Esophagus mucosa (tissue), 1 donor: ENCODE data around the gene BTBD19. TPM values are rescaled to one million over a fixed set of nuclear protein-coding genes. Genes with fewer than 3 reads are reported as not detected.
"Not testable (repeated sequence)": the region's sequence is repeated elsewhere in the genome, so short reads cannot be mapped to it uniquely, and the experiment has no call there.

Source experiments
- ATAC-seq: fragments of 200-7000 bp; cut with Tn5 transposase; one replicate; pipeline ENCODE4 v1.9.1; 2020
- total RNA-seq: library from RNA; stranded (reverse); gene quantifications from one replicate; pipeline ENCODE4 v1.2.4, GENCODE V29; 2023
- donor health status: DM: yes; HTN: yes; CAD: no.

The BTBD19 gene
- total RNA-seq, 1 donor from 2014 or later, result 2.4 TPM

- no peak for ATAC-seq
Measured at GRCh38 chr1:44829506-44830384, 21.4 kb downstream of the BTBD19 start.

DNA sequence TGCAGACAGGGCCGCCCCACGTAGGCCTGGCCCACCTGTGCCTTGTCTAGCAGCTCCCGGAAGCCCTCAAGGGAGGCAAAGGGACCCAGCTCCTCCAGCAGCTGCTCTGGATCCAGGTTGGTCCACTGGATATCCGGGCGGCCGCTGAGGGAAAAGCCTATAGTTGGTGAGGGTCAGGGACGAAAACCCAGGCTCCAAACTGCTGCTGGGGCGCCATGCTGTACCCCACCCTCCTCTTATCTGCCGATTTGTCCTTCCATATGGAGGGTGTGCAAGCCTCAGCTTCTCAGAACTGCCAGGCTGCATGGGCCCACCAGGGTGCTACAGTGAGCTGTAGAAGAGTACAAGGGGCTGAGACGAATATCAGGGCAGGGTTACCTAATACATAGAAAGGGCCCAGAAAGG, 22.6 kb downstream of the BTBD19 start:
- ATAC-seq, result no peak

DNA sequence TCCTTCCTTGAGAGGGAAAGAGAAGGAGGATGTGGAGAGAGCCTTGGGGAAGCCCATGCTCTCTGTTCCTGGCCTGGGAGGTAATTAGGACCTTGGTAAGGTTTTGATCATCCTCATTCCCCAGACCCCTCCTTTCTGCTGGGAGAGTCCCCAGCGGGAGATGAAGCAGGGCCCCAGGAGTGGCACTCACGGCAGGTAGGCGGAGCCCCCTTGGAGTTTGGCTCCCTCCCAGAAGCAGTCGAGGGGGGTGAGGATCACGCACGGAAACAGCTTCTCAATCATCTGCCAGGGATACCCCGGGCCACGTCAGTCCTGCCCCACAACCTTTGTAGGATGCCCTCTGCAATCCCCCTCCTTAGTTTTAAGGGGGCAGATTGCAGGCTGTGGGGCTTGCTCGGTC, 23.2 kb downstream of the BTBD19 start:
- ATAC-seq, result no peak

GRCh38 chr1:44832056-44832705, 23.9 kb downstream of the BTBD19 start:
- ATAC-seq, result no peak

- ATAC-seq, result no peak
Measured at GRCh38 chr1:44834328-44834727, 26.0 kb downstream of the BTBD19 start.

DNA sequence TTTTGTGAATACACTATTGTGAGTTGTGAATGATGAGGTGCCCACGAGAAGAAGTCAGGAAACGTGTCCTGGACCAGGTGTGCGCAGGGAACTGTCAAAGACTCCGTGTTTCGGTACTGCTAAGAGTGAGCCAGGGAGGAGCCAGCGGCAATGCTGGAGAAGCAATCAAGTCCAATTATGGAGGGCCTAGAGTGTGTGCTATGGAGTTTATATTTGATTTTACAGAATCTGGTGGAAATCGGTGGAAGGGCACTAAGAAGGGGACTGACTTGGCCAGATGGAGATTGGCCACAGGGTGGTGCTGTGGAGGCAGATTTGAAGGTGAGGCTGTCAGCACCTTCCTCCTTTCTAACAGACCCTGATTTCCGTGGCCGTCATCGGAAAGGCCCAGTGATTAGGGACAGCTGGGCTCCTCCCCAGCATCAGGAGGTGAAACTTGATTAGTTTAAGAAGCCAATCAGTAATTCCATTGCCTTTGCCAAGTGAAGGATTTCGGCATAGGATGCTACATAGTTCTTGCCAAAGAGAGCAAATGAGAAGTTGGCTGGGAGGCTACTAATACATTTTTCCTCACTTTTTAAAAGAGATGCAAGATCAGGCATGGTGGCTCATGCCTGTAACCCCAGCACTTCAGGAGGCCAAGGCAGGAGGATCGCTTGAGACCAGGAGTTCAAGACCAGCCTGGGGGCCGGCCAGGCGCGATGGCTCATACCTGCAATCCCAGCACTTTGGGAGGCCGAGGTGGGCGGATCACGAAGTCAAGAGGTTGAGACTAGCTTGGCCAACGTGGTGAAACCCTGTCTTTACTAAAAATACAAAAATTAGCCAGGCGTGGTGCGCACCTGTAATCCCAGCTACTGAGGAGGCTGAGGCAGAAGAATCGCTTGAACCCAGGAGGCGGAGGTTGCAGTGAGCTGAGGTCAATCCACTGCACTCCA, 27.7 kb downstream of the BTBD19 start:
- ATAC-seq, result peak; percentile 75

DNA sequence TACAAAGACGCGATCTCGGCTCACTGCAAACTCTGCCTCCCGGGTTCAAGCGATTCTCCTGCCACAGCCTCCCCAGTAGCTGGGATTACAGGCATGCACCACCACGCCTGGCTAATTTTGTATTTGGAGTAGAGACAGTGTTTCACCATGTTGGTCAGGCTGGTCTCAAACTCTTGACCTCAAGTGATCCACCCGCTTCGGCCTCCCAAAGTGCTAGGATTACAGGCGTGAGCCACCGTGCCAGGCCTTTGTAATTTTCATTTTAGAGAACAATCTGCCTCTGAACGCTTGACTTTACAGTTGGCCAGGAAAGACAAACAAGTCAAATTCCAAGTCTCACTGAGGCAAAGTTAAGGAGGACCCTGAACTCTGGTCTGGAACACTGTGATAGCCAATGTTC, 30.0 kb downstream of the BTBD19 start:
- ATAC-seq, result not testable (repeated sequence)

GRCh38 chr1:44839576-44839975, 31.3 kb downstream of the BTBD19 start:
- ATAC-seq, result no peak

GRCh38 chr1:44842486-44842861, 34.2 kb downstream of the BTBD19 start:
- ATAC-seq, result peak; percentile 40

- ATAC-seq, result peak; percentile 53
Measured at GRCh38 chr1:44842862-44843655, 34.7 kb downstream of the BTBD19 start, which contains the start of gene PTCH2. Gene PTCH2 (minus strand): TSS chr1:44843253. CDS start chr1:44842932, 321 bp downstream.

DNA sequence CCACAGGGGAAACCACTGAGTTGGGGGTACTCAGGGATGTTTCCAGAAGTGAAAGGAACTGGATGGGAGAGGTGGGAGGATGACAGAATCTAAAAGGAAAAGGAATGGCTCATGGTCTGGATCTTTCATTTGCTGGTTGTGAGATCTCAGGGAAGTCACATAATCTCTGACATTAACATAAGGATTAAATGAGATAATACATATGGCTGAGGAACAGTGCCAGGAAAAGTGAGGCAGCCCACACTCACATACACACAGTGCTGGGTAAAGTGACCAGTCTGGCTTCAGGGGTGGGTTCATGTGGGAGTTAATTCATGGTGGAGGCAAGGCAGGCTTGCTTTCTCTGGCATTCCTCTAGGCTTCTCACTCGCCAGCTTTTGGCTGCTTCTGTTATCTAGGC, 38.7 kb downstream of the BTBD19 start:
- no peak for ATAC-seq

DNA sequence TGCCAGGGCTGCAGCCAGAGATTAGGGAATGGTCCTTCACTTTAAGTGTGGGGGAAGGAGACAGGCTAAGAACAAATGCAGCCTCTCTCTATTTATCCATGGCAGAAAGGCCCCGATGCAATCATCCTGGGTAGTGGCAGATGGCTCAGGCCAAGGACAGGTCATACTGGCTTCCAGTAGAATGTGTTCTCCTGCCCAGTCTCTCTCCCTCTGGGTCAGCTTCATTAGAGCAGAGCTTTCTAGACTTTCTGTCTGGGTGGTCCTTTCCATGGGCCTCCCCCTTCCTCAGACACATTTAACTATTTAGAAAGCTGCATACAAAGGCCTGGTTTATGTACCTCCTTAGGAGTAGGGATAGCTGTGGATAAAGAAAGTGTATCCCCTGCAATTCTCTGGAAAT, 39.5 kb downstream of the BTBD19 start:
- no peak for ATAC-seq

GRCh38 chr1:44848456-44849181, 40.3 kb downstream of the BTBD19 start:
- ATAC-seq, result no peak

DNA sequence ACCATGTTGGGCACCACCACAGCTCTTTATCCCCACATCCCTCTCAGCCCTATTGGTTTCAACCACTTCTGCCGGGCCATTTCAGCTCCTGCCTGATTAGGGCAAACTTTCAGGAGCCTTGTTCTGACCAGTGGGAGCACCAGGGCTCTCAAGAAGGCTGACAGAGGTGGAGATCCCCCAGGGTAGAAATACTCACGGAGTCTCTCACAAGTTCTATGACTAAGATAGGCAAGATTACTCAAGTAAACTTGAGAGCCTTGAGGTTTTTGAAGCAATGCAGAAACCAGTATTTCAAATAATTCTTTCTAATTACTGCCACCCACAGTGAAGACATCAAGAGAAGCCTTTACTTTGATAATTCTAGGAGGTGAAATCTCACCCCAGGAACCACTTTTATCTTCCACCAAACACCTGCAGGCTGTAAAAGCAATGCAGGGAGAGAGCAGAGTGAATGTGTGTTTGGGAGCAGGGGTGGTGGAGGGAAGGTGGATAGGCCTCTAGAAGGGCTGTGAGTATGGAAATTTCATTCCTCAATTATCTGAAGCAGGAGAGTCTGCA, 41.3 kb downstream of the BTBD19 start:
- ATAC-seq, result no peak

GRCh38 chr1:44851308-44851707, 43.0 kb downstream of the BTBD19 start:
- ATAC-seq, result no peak

DNA sequence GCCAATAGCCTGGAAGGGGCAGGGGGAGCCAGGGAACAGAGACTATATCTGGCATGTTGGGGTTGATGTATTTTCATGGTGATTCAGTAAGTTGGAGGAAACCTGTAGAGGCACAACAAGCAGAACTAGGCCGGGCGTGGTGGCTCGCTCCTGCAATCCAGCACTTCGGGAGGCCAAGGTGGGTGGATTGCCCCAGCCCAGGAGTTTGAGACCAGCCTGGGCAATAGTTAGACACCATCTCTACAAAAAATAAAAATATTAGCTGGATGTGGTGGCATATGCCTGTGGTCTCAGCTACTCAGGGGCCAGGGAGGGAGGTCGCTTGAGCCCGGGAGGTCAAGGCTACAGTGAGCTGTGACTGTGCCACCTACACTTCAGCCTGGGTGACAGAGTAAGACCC, 44.9 kb downstream of the BTBD19 start:
- ATAC-seq, result no peak

GRCh38 chr1:44854970-44855369, 46.6 kb downstream of the BTBD19 start:
- ATAC-seq, result no peak

- peak; percentile 92 for ATAC-seq
Measured at GRCh38 chr1:44855742-44856141, 47.4 kb downstream of the BTBD19 start.

DNA sequence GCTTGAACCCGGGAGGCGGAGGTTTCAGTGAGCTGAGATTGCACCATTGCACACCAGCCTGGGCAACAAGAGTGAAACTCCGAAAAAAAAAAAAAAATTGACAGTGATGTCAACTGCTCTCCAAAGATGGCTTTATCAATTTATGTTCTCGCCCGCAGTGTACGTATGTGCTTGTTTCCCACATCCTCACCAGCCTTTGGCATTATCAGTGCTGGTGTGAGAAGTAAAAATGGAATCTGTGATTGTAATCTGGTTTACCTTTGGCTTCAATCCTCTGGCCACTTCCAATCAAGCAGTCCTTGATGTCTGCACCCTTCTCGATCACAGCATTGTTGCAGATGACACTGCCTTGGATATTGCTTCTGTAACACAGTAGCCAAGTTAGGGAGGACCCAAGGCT, 49.1 kb downstream of the BTBD19 start:
- ATAC-seq, result no peak

- no peak for ATAC-seq
Measured at GRCh38 chr1:44860331-44860730, 52.0 kb downstream of the BTBD19 start.

GRCh38 chr1:44860891-44861425, 52.6 kb downstream of the BTBD19 start:
- no peak for ATAC-seq
